ENCODE data around the gene FNDC4.

FNDC4 gene

GRCh38 chr2:27441958-27442919 is 52.8 kb downstream of the FNDC4 start, which contains the start of gene KRTCAP3:
Gene KRTCAP3, plus strand, starts transcription at chr2:27442381. Its CDS starts 32 bp downstream, at chr2:27442413.
- no peak within 1 kb of the TSS for H3K4me3 ChIP-seq (ENCODE audit: low read depth, low read length)
- TF ChIP-seq CTCF (IDR thresholded peaks at IDR 0.05; ENCODE audit: low read depth, low read length): no peak

All from WI38 (cell line).